Ramos (cell line): ENCODE data around the gene EFS.

Source experiments
- in situ Hi-C: fragments of 300-500 bp; cut with MboI; formaldehyde crosslinking; loops from one replicate; pipeline ENCODE4 v1.14.3; 2022; ENCODE audit warnings: low sequenced_read_pairs; ENCODE audit not compliant: unreplicated experiment

Gene EFS

DNA sequence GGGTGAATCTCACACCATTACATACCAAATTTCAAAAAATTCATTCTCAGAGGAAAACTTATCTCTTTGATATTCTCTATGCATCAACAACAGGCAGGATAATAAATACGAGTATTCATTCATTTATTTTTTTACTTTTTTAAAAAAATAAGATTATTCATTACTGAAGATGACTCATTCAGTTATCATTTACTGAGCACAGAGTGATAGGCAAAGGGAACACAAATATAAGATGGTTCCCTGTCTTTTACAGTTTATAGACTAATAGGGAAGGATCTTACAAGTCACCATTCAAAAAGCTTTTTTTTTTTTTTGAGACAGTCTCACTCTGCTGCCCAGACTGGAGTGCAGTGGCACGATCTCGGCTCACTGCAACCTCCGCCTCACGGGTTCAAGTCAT, 48.7 kb downstream of the EFS start:
- in situ Hi-C loops: loop anchor here (25.0 kb wide), 1 partner anchor 846 kb away; the partner anchor contains the start of genes IRF9 and REC8

DNA sequence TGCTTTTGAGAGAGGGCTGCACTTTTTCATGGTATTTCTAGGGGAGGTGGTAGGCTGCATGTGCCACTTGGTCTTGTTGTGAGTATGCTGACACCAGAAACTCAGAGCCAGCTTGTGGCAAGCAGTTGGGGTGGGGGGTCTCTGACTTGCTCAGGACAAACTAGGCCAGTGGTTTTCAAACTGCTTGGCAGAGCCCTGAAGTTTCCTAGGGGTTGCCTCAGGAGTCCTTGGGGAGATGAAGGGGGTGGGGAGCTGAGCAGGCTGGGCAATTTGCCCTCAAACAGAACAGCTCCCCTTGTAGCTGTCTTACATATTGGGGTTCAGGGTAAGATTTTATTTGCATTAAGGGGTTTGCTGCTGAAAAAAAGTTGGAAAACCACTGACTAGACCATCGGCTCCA, 54.4 kb downstream of the EFS start:
- in situ Hi-C loops: loop anchor here (25.0 kb wide), 1 partner anchor 852 kb away; the partner anchor contains the start of genes IRF9 and REC8

DNA sequence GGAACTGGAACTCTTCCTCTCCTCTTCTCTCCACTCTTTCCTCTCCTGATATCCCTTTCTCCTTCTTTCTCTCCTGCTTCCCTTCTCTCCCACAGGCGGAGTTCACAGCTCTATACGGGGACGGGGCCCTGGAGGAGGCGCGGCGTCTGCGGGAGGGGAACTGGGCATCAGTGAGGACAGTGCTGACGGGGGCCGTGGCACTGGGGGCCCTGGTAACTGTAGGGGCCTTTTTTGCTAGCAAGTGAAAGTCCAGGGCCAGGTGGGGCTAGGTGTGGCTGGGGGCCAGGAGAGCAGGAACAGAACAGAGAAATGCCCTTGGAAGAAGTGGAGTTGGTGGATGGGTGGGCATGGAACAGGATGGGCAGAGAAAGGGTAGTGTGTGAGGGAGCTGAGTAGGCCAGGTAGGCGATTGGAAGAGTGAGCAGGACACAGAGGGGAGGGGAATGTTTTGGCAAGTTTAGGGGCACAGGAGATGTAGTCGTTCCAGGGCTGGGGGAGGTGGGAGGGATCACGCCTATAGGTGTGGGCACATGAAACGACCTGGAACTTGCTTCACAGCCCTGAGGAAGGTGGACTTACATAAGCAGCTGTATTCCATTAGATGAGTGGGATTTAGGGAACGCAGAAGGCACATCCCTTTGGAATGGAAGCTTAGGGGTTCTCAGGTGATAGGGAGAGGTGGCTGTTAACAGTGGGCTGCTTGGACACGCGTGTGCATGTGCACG, 56.1 kb downstream of the EFS start:
- in situ Hi-C loops: loop anchor here (10.0 to 25.0 kb wide), 2 partner anchors 256 to 853 kb away; partner anchors contain the start of genes AP1G2, IRF9 and REC8

DNA sequence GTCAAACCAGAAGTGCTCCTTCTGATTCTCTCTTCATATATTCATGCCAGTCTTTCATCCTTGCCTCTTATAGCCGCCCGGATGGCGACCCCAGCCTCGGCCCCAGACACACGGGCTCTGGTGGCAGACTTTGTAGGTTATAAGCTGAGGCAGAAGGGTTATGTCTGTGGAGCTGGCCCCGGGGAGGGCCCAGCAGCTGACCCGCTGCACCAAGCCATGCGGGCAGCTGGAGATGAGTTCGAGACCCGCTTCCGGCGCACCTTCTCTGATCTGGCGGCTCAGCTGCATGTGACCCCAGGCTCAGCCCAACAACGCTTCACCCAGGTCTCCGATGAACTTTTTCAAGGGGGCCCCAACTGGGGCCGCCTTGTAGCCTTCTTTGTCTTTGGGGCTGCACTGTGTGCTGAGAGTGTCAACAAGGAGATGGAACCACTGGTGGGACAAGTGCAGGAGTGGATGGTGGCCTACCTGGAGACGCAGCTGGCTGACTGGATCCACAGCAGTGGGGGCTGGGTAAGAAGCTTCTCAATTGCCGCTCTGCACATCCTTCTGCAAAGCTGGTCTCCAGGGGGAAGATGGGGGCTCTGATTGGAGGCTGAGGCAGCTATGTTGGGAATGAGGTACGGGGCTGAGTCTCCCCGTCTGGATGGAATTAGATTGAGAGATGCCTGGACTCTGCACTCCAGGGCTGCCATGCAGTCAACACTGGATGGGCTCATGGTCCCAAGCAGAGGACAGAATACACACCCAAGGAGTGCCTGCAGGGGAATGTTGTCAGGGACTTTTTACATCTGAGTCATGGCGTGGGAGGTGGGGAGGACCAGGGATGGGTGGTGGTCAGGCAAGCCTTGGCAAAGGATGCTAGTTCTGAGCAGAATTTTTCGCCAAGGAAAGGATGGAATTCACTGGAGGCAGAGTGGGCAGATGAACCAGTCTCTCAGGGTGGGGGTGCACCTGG, 57.0 kb downstream of the EFS start:
- in situ Hi-C loops: loop anchor here (10.0 to 25.0 kb wide), 2 partner anchors 257 to 854 kb away; partner anchors contain the start of genes AP1G2, IRF9 and REC8

DNA sequence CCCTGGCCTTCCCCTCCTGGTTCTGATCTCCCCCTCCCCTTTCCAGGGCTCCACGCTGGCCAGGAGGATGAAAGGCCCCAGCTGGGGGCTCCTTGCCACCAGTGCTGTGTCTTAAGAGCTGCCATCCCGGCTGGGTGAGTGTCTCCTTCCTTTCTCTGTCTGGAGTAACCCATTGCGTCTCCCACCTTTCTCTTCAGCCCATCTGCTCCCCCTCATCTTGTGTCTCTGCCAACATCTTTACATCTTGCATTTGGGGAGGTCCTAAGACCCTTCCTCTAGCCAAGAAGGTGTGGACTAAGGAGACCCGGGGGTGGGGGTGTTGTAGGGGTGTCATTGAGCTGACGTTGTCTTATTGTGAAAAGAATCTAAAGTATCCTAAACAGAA, 57.8 kb downstream of the EFS start:
- in situ Hi-C loops: loop anchor here (10.0 to 25.0 kb wide), 2 partner anchors 258 to 855 kb away; partner anchors contain the start of genes AP1G2, IRF9 and REC8

DNA sequence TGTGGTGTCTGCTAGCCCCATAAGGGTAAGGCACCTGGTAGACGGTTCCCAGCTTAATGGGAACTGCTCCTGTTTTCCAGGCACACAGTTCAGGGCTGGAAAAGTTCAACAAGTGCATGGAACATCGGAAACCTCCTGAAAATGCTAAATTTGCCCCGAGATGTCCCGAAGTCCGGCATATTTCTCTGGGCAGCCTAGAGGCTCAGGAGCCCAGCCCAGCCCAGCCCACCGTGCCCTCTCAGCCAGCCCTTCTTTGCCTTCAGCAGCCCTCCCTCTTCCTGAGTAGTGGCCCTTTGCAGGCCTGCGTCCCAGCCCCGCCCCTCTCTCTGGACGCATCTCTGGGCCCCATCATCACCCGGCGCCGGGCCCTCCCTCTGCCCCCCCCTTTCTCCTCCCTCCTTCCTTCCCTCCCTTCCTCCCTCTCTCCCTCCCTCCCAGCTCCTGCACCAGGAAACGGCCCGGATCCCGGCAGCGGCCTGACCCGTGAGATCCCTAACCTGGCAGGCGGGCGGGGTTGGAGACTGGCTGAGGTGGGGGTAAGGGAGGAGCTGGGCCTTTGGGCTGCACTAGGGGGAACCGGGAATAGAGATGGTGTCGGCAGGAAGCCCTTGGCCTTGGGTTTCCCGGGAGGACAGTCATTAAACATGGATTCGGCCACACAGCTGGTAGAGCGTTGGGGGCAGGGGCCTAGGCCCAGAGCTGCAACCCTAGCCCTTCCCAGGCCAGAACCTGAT, 58.4 kb downstream of the EFS start, which contains the start of gene BCL2L2:
Gene BCL2L2, plus strand, starts transcription at position 422 of the 734 bp plus-strand sequence. CDS start 935 bp downstream, outside the sequence.
- in situ Hi-C loops: loop anchor here (10.0 to 25.0 kb wide), 2 partner anchors 258 to 856 kb away; partner anchors contain the start of genes AP1G2, IRF9 and REC8
